ENCODE measurements around the gene RETREG3.

The RETREG3 gene

GRCh38 chr17:42531455-42532354, 77.5 kb downstream of the RETREG3 start:
- peak; percentile 90 for DNase-seq (ENCODE audit: low read depth, low spot score)

GRCh38 chr17:42530952-42531454, 78.2 kb downstream of the RETREG3 start:
- DNase-seq (ENCODE audit: low read depth, low spot score) = no peak

All from ELF-1 (cell line).